HEK293T (cell line): ENCODE measurements around the gene MTAP.
A peak's percentile ranks its signal among the peaks of the same experiment; 100 is the strongest.

Source experiments
- CTCF ChIA-PET: fragments of 350-600 bp; formaldehyde crosslinking; extraction: SDS; loops from one replicate; lab custom pipeline; 2021; ENCODE audit warnings: antibody characterized with exemption, inconsistent platforms; lab: Yijun Ruan, JAX
- POLR2A ChIA-PET: fragments of 350-600 bp; formaldehyde crosslinking; extraction: SDS; loops from one replicate; lab custom pipeline; 2020; ENCODE audit warnings: antibody characterized with exemption, inconsistent platforms; lab: Yijun Ruan, JAX
- DNase-seq: peaks from one replicate; pipeline ENCODE4 v3.0.0; 2012; ENCODE audit warnings: mixed read lengths; ENCODE audit errors: extremely low spot score
- ARNT ChIP-seq: fragments of 450-650 bp; IDR thresholded peaks from 2 replicates; pipeline ENCODE4 v1.6.1; 2017; ENCODE audit warnings: mild to moderate bottlenecking
- BHLHE40 ChIP-seq: fragments of 450-650 bp; IDR thresholded peaks from 2 replicates; pipeline ENCODE4 v1.6.1; 2016; ENCODE audit warnings: mild to moderate bottlenecking, moderate library complexity, borderline replicate concordance
- CTBP1 ChIP-seq: fragments of 450-650 bp; IDR thresholded peaks from 2 replicates; pipeline ENCODE4 v1.6.1; 2016; ENCODE audit warnings: borderline replicate concordance
- ELF4 ChIP-seq: fragments of 450-650 bp; IDR thresholded peaks from 2 replicates; pipeline ENCODE4 v1.6.1; 2017; ENCODE audit warnings: antibody characterized with exemption
- FOXA1 ChIP-seq: fragments of 450-650 bp; IDR thresholded peaks from 2 replicates; pipeline ENCODE4 v1.6.1; 2016; ENCODE audit warnings: mild to moderate bottlenecking
- FOXK2 ChIP-seq: fragments of 450-650 bp; IDR thresholded peaks from 2 replicates; pipeline ENCODE4 v1.6.1; 2016; ENCODE audit warnings: mild to moderate bottlenecking
- FOXM1 ChIP-seq: fragments of 450-650 bp; IDR thresholded peaks from 2 replicates; pipeline ENCODE4 v1.6.1; 2017; ENCODE audit warnings: mild to moderate bottlenecking, borderline replicate concordance
- HDGF ChIP-seq: fragments of 450-650 bp; IDR thresholded peaks from 2 replicates; pipeline ENCODE4 v1.6.1; 2017; ENCODE audit warnings: antibody characterized with exemption, borderline replicate concordance
- L3MBTL2 ChIP-seq: fragments of 450-650 bp; conservative IDR thresholded peaks from 2 replicates; pipeline ENCODE4 v1.6.1; 2016; ENCODE audit warnings: mild to moderate bottlenecking
- LEF1 ChIP-seq: fragments of 450-650 bp; IDR thresholded peaks from 2 replicates; pipeline ENCODE4 v1.6.1; 2017; ENCODE audit warnings: mild to moderate bottlenecking, borderline replicate concordance
- NFRKB ChIP-seq: fragments of 450-650 bp; IDR thresholded peaks from 2 replicates; pipeline ENCODE4 v1.6.1; 2016; ENCODE audit warnings: mild to moderate bottlenecking, moderate library complexity
- SP1 ChIP-seq: fragments of 450-650 bp; IDR thresholded peaks from 2 replicates; pipeline ENCODE4 v1.6.1; 2017
- SUZ12 ChIP-seq: fragments of 450-650 bp; IDR thresholded peaks from 2 replicates; pipeline ENCODE4 v1.6.1; 2016; ENCODE audit warnings: mild to moderate bottlenecking
- TARDBP ChIP-seq: fragments of 450-650 bp; IDR thresholded peaks from 2 replicates; pipeline ENCODE4 v1.6.1; 2016
- ZNF384 ChIP-seq: fragments of 450-650 bp; IDR thresholded peaks from 2 replicates; pipeline ENCODE4 v1.6.1; 2016
- TF ChIP-seq, protein P1 (sequence below): fragments of 450-650 bp; IDR thresholded peaks from 2 replicates; pipeline ENCODE4 v1.6.1; 2016

MTAP gene

DNA sequence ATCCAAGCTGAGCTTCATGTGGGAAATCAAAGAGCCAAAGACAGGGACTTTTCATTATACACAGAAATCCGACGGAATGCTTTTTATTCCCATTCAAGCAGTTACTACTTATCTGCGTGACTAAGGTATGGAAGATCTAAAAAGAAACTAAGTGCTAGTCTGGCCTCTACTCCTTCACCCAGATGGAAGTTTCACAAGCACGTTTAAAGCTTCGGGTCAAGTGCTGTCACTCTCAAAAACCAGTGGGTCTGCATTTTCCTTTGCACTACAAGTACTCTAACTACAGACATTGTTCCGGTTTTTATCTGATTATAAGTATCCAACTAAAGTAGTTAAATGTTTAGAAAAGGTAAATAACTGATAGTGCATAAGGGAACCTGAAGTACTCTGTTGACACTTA is 13.7 kb upstream of the MTAP start:
- ChIA-PET CTCF (interaction anchor here (0.5 to 1.4 kb wide), 2 partner anchors 266 to 553 kb away, joined by 3 to 4 read pairs; no protein-coding TSS in a partner anchor), POLR2A (no interaction called here)
- no peak for TF ChIP-seq L3MBTL2
- no peak for DNase-seq

- peak; percentile 75 for DNase-seq
- ChIA-PET POLR2A (no interaction called here), CTCF (interaction anchor here (1.4 kb wide), 1 partner anchor 554 kb away, joined by 4 read pairs; no protein-coding TSS in a partner anchor)
- no peak for TF ChIP-seq ARNT
- no peak for TF ChIP-seq HDGF
- TF ChIP-seq ZNF384 = peak; percentile 96
- peak; percentile 78 for TF ChIP-seq L3MBTL2
- TF ChIP-seq CTBP1 = no peak
- TF ChIP-seq SUZ12 = no peak
- TF ChIP-seq FOXK2 = no peak
- no peak for TF ChIP-seq ELF4
- no peak for TF ChIP-seq NFRKB
- no peak for TF ChIP-seq TARDBP
- TF ChIP-seq FOXA1 = no peak
Observed at GRCh38 chr9:21789541-21790037, 12.8 kb upstream of the MTAP start.

DNA sequence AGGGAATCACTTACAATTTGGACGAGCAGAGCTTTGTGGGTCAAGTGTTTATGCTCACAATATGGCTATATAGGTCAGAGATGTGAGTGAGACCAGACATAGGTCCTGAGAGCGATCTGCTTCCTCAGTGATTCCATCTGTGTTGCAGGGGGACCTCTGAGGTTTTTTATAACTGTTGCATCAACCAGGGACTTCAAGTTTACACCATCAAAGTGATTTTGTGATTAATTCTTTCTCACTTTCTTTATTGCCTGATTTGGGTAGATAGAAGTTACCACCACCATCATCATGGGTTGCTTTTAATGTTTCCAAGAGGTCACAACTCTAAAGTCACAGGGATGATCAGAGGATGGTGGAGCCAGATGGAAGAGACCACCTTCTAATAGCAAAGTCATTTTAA is 7.0 kb upstream of the MTAP start:
- CTCF ChIA-PET = no interaction called here
- no peak for TF ChIP-seq ELF4
- no peak for TF ChIP-seq LEF1
- TF ChIP-seq HDGF = no peak
- no peak for TF ChIP-seq FOXM1
- TF ChIP-seq BHLHE40 = no peak
- no peak for TF ChIP-seq NFRKB
- no peak for TF ChIP-seq SP1
- TF ChIP-seq TARDBP = no peak
- TF ChIP-seq FOXA1 = no peak
- TF ChIP-seq FOXK2 = no peak
- no peak for TF ChIP-seq SUZ12
- no peak for TF ChIP-seq CTBP1
- no peak for TF ChIP-seq ZNF384
- TF ChIP-seq ARNT = no peak
- TF ChIP-seq L3MBTL2 = no peak
- TF ChIP-seq, protein P1, sequence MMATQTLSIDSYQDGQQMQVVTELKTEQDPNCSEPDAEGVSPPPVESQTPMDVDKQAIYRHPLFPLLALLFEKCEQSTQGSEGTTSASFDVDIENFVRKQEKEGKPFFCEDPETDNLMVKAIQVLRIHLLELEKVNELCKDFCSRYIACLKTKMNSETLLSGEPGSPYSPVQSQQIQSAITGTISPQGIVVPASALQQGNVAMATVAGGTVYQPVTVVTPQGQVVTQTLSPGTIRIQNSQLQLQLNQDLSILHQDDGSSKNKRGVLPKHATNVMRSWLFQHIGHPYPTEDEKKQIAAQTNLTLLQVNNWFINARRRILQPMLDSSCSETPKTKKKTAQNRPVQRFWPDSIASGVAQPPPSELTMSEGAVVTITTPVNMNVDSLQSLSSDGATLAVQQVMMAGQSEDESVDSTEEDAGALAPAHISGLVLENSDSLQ = no peak
- POLR2A ChIA-PET = no interaction called here
- DNase-seq = no peak

- ChIA-PET POLR2A (no interaction called here), CTCF (no interaction called here)
- no peak for TF ChIP-seq L3MBTL2
- no peak for TF ChIP-seq BHLHE40
- no peak for TF ChIP-seq HDGF
- TF ChIP-seq ZNF384 = no peak
- TF ChIP-seq FOXA1 = no peak
- no peak for TF ChIP-seq NFRKB
- DNase-seq = no peak
Observed at GRCh38 chr9:21796768-21797167, 5.7 kb upstream of the MTAP start.

- POLR2A ChIA-PET = interaction anchor here (0.9 kb wide), 1 partner anchor 551 kb away, joined by 3 read pairs; no protein-coding TSS in a partner anchor
- CTCF ChIA-PET = no interaction called here
- TF ChIP-seq FOXA1 = no peak
- TF ChIP-seq ARNT = no peak
- TF ChIP-seq, protein P1 = no peak
- no peak for TF ChIP-seq FOXK2
- TF ChIP-seq TARDBP = no peak
- no peak for TF ChIP-seq SUZ12
- no peak for TF ChIP-seq SP1
- no peak for TF ChIP-seq HDGF
- no peak for TF ChIP-seq BHLHE40
- no peak for TF ChIP-seq CTBP1
- TF ChIP-seq LEF1 = no peak
- no peak for TF ChIP-seq NFRKB
- no peak for TF ChIP-seq L3MBTL2
- TF ChIP-seq ZNF384 = no peak
- DNase-seq = no peak
Observed at GRCh38 chr9:21800931-21801682, 1.3 kb upstream of the MTAP start.

GRCh38 chr9:21801683-21802417 is 586 bp upstream of the MTAP start:
- ChIA-PET POLR2A (interaction anchor here (0.6 to 0.9 kb wide), 2 partner anchors 552 to 645 kb away, joined by 3 to 4 read pairs; partner anchors contain the start of gene DMRTA1), CTCF (no interaction called here)
- TF ChIP-seq, protein P1 = no peak
- TF ChIP-seq L3MBTL2 (peak; percentile 86; the same call in 1 of the 2 replicates), SUZ12 (no peak), ARNT (no peak), ELF4 (0 out of 2 replicates have a peak, but pooled peaks have one; percentile 7)
- DNase-seq = peak; percentile 76
